Right atrium auricular region (tissue), 2 donors: ENCODE measurements around the gene USH1C. TPM values are rescaled to one million over a fixed set of nuclear protein-coding genes. Genes with fewer than 3 reads are reported as not detected.
A peak's percentile ranks its signal among the peaks of the same experiment; 100 is the strongest.

Experiments
- DNase-seq: peaks from one replicate; pipeline ENCODE4 v3.0.0-alpha.2; 2019; ENCODE audit warnings: low spot score
- H3K27ac ChIP-seq, 2 donors: fragments of 200-600 bp; sonication (generic); 1 replicate in 1 of 2; 2 replicates in 1 of 2; pipeline ENCODE4 v1.5.1; 2016 to 2019
- H3K27me3 ChIP-seq, 2 donors: fragments of 200-600 bp; sonication (generic); one replicate each; pipeline versions ENCODE4 v1.5.1 to v1.6.0; 2017 to 2019
- H3K36me3 ChIP-seq: fragments of 200-600 bp; sonication (generic); one replicate; pipeline ENCODE4 v1.5.1; 2016
- H3K4me1 ChIP-seq, 2 donors: fragments of 200-600 bp; sonication (generic); one replicate each; pipeline versions ENCODE4 v1.5.1 to v1.6.0; 2017 to 2019
- H3K4me3 ChIP-seq, 2 donors: fragments of 200-600 bp; sonication (generic); 1 replicate in 1 of 2; 2 replicates in 1 of 2; pipeline ENCODE4 v1.5.1; 2017 to 2019; ENCODE audit warnings: mild to moderate bottlenecking in 1 of 2, moderate library complexity in 1 of 2
- H3K9me3 ChIP-seq, 2 donors: fragments of 200-600 bp; sonication (generic); one replicate each; pipeline ENCODE4 v1.5.1; 2019
- CTCF ChIP-seq, 2 donors: fragments of 200-600 bp; sonication (generic); IDR thresholded peaks; one replicate each; pipeline ENCODE4 v1.5.1; 2019; ENCODE audit warnings: antibody characterized with exemption in 2 of 2
- total RNA-seq, 2 donors: library from RNA; depleted of rRNA; stranded (reverse); fragments of >200 nt; gene quantifications; one replicate each; pipeline ENCODE4 v1.1.0, GENCODE V29; 2016

Gene USH1C
- total RNA-seq, 2 donors from 2014 or later: not detected

GRCh38 chr11:17543574-17544180, 539 bp downstream of the USH1C start:
- TF ChIP-seq CTCF (IDR thresholded peaks at IDR 0.05): no peak
- H3K4me3 ChIP-seq: peak overlapping the region in 1 of 2 donors; percentile 23
- H3K27me3 ChIP-seq: no peaks in the 10 kb centered on the region
- H3K27ac ChIP-seq: no peak overlapping the region
- no peaks in the 10 kb centered on the region for H3K36me3 ChIP-seq
- H3K4me1 ChIP-seq: no peaks in the 10 kb centered on the region
- H3K9me3 ChIP-seq: no peaks in the 10 kb centered on the region
- no peak for DNase-seq

GRCh38 chr11:17543041-17543440, 1.2 kb downstream of the USH1C start:
- Histone ChIP-seq H3K4me1 (no peaks in the 10 kb centered on the region), H3K4me3 (no peak overlapping the region), H3K9me3 (no peaks in the 10 kb centered on the region), H3K36me3 (no peaks in the 10 kb centered on the region), H3K27ac (no peak overlapping the region), H3K27me3 (no peaks in the 10 kb centered on the region)
- no peak for DNase-seq
- TF ChIP-seq CTCF (IDR thresholded peaks at IDR 0.05): no peak

DNA sequence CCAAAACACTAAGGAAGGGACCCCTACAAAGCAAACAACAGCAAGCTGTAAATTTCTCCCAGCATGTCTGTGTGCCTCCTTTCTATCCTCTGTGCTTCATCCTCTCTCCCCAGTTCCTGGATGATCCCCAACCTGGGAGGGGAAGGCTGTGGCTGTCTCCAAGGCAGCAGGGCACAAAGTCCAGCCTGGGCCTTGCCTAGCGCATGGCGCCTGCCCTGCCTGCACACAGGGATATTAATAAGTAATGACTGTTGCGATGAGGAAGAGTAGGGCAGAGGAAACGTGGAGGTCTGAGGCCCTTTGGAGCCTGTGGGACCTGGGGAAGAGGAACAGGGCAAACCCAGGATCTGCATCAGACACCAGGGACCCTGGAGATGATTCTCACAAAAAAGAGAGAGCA, 2.0 kb downstream of the USH1C start:
- TF ChIP-seq CTCF (IDR thresholded peaks at IDR 0.05): no peak
- no peaks in the 10 kb centered on the region for H3K36me3 ChIP-seq
- no peak overlapping the region for H3K4me3 ChIP-seq
- H3K27ac ChIP-seq: no peak overlapping the region
- no peaks in the 10 kb centered on the region for H3K9me3 ChIP-seq
- H3K4me1 ChIP-seq: no peaks in the 10 kb centered on the region
- DNase-seq: no peak
- no peaks in the 10 kb centered on the region for H3K27me3 ChIP-seq

DNA sequence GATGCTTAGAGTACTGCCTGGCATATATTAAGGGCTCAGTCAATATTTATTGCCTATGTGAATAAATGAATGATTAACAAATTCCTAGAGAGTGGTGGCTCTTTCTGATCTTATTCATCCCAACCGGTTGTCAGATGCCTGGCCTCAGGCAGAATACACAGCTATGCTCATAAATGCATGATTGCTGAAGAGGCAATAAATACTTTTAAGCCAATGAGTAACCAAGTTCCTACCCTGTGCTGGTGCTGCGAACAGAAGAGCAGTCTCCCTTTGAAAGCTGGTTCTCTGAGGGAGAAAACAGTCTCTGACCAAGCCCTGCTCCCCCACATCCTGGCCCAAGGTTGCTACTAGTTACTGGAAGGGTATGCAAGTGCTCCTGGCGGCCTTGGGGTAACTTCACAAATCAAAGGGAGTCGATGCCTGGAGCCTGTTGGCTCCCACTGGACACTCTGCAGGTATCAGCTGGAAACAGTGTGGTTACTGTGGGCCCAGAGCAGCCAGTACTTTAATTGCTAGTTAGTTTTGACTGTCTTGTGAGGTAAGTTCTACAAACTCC, 2.8 kb downstream of the USH1C start:
- Histone ChIP-seq H3K9me3 (no peaks in the 10 kb centered on the region), H3K4me3 (no peak overlapping the region), H3K27ac (no peak overlapping the region), H3K27me3 (no peaks in the 10 kb centered on the region), H3K36me3 (no peaks in the 10 kb centered on the region), H3K4me1 (no peaks in the 10 kb centered on the region)
- no peak for DNase-seq
- no peak for TF ChIP-seq CTCF (IDR thresholded peaks at IDR 0.05)

GRCh38 chr11:17540807-17541206, 3.4 kb downstream of the USH1C start:
- Histone ChIP-seq H3K27me3 (no peaks in the 10 kb centered on the region), H3K9me3 (no peaks in the 10 kb centered on the region), H3K36me3 (no peaks in the 10 kb centered on the region), H3K4me1 (no peaks in the 10 kb centered on the region), H3K27ac (no peak overlapping the region), H3K4me3 (no peak overlapping the region)
- no peak for TF ChIP-seq CTCF (IDR thresholded peaks at IDR 0.05)
- no peak for DNase-seq

DNA sequence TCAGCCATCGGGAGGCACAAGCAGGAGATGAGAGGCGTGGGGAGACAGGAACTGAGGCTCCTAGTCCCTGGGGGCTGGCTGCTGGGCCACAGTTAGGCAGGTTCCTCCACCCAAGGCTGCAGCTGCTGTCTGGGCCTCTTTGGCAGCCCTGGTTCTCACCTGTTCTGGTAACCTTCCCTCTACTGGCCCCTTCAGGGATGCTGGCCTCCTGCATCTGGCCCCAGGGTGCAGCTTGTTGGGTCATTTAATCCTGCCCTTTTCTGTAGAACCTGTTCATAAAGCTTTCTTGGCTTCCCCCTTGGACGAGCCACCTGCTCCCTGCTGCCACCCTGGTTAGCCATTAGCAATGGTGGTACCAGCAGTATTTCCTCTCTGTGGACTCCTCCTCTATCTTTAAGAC, 5.5 kb downstream of the USH1C start:
- H3K9me3 ChIP-seq: no peaks in the 10 kb centered on the region
- H3K36me3 ChIP-seq: no peaks in the 10 kb centered on the region
- no peak for DNase-seq
- H3K4me3 ChIP-seq: no peak overlapping the region
- no peaks in the 10 kb centered on the region for H3K4me1 ChIP-seq
- no peaks in the 10 kb centered on the region for H3K27me3 ChIP-seq
- H3K27ac ChIP-seq: no peak overlapping the region
- TF ChIP-seq CTCF (IDR thresholded peaks at IDR 0.05): no peak
